Kidney (tissue), 14 donors: Measurements from ENCODE around the gene SMIM3. TPM values are rescaled to one million over a fixed set of nuclear protein-coding genes. Genes with fewer than 3 reads are reported as not detected.
A peak's percentile ranks its signal among the peaks of the same experiment; 100 is the strongest.

ENCODE experiments used
- DNase-seq, 5 donors: peaks; one replicate each; pipeline ENCODE4 v3.0.0-alpha.2; 2013 to 2020
- FAIRE-seq: peaks from 2 replicates; lab custom pipeline; 2012; peaks lifted over from hg19 to GRCh38; lab: Jason Lieb, UNC
- H3K27ac ChIP-seq, 2 donors: one replicate each; pipeline ENCODE4 v1.7.0; 2013; ENCODE audit warnings: low read depth in 2 of 2, low read length in 2 of 2, inconsistent platforms in 1 of 2
- H3K27me3 ChIP-seq: one replicate; pipeline ENCODE4 v1.7.1; 2013; ENCODE audit warnings: low read length, inconsistent platforms; ENCODE audit not compliant: control insufficient read depth, insufficient read depth
- H3K36me3 ChIP-seq, 3 donors: one replicate each; pipeline versions ENCODE4 v1.7.0 to v1.7.1; 2013; ENCODE audit warnings: low read length in 3 of 3, control low read depth in 1 of 3, inconsistent platforms in 1 of 3; ENCODE audit not compliant: insufficient read depth in 3 of 3, control insufficient read depth in 2 of 3
- H3K4me1 ChIP-seq, 3 donors: one replicate each; pipeline versions ENCODE4 v1.7.0 to v1.7.1; 2013; ENCODE audit warnings: low read length in 3 of 3, inconsistent platforms in 1 of 3, low read depth in 1 of 3; ENCODE audit not compliant: control insufficient read depth in 2 of 3, insufficient read depth in 2 of 3
- H3K4me3 ChIP-seq, 3 donors: one replicate each; pipeline versions ENCODE4 v1.7.0 to v1.8.1; 2013; ENCODE audit warnings: low read length in 3 of 3, control low read depth in 1 of 3, inconsistent platforms in 1 of 3
- H3K9ac ChIP-seq, 3 donors: one replicate each; pipeline versions ENCODE4 v1.7.0 to v1.7.1; 2013; ENCODE audit warnings: low read length in 3 of 3, control low read depth in 1 of 3, inconsistent platforms in 1 of 3
- H3K9me3 ChIP-seq, 3 donors: one replicate each; pipeline versions ENCODE4 v1.7.0 to v1.7.1; 2013; ENCODE audit warnings: low read length in 3 of 3, control low read depth in 1 of 3, inconsistent platforms in 1 of 3; ENCODE audit not compliant: control insufficient read depth in 2 of 3, insufficient read depth in 1 of 3
- CTCF ChIP-seq: IDR thresholded peaks from 3 replicates; pipeline ENCODE4 v1.5.1; 2012; ENCODE audit warnings: mild to moderate bottlenecking, moderate library complexity, borderline replicate concordance; ENCODE audit not compliant: insufficient read depth; ENCODE audit errors: extremely low read depth
- intact Hi-C: fragments of 100-400 bp; cut with DNase I; formaldehyde crosslinking; loops from one replicate; pipeline ENCODE4 v1.11.1; 2022
- polyA plus RNA-seq: library from polyadenylated mRNA; stranded (reverse); fragments of 350-450 nt; fragmentation: Illumina TruSeq; extraction: RNeasy Lipid Tissue Mini Kit (QIAGEN cat#74804); gene quantifications from one replicate; pipeline ENCODE4 v1.2.3, GENCODE V29; 2014; ENCODE audit warnings: low read depth, low replicate concordance; ENCODE audit not compliant: insufficient read depth
- total RNA-seq: library from RNA; stranded (reverse); fragmentation: NEBNext Ultra II Directional; extraction: Animal tissue kit (Norgen Biotek cat#: 25700); gene quantifications from one replicate; pipeline ENCODE4 v1.2.1, GENCODE V29; 2021
- donor health status: control.
- donor health status: control.
- donor health status: control.
- donor health status: control.
- donor health status: control.
- donor health status: DM: yes; HTN: yes; CAD: no.
- donor health status: Normal renal cell carcinoma (clear cell type).

SMIM3 gene
- total and polyA plus RNA-seq, 2 donors from 2014 or later, result 23.0 to 23.9 TPM

DNA sequence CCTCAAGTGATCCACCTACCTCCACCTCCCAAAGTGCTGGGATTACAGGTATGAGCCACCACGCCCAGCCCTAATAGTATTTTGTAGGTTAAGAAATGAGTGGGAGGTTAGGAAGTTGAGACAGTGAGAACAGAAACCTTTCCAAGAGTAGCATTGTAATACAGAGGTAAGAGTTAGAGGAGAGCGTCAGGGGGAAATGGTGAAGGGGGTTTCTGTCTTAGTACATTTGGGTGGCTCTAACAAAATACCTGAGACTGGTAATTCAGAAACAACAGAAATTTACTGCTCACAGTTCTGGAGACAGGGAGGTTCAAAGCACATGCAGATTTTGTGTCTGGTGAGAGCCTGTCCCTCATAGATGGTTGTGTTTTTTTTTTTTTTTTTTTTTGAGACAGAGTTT is 18.8 kb downstream of the SMIM3 start:
- no peak for TF ChIP-seq CTCF
- DNase-seq (no peak), FAIRE-seq (no peak)
- Histone ChIP-seq H3K4me3 (no peak overlapping the region), H3K9ac (no peak overlapping the region), H3K27ac (no peak overlapping the region), H3K9me3 (no peaks in the 10 kb centered on the region), H3K36me3 (peaks cover 0 to 15% (median 5%) of the 10 kb centered on the region in 3 donors), H3K4me1 (no peaks in the 10 kb centered on the region), H3K27me3 (no peaks in the 10 kb centered on the region)
- intact Hi-C loops, result no loop called here

DNA sequence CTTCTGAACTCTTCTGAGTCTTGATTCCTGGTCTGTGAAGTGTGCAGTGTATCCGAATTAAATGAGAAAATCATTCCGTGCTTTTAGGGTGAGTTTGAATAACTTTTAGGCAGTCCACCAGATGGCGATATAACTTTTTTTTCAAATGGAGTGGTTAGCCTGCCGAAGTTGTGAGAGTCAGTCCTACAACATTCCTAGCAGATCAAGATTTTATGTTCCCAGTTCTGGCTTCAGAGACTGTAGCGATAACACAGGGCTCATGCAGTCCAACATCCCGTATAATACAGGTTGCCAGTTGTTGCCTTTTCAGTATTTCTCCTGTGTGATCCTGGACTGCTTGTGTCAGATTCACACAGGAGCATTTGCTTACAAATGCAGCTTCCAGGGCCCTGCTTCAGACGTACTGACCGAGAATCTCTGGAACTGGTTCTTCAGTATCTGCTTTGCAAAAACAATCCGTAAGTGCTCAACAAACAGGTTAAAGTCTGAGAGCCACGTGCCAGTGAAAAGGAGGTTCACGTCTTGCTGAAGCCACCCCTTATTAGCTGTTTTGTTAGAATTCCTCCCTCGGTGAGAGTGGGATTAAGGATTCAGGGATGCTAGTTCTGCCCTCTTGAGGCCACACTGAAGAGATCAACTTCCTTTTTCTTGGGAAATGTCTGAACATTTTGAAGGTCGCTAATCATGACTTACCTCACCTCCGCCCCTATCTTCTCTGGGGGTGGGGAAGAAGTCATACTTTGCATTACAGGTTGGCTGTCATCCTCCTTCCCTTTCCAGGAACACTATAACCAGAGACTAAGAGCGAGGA is 22.8 kb downstream of the SMIM3 start:
- Histone ChIP-seq H3K4me3 (peak overlapping the region; percentile 48 to 75 (median 73)), H3K9me3 (no peaks in the 10 kb centered on the region), H3K4me1 (no peaks in the 10 kb centered on the region), H3K27ac (peak overlapping the region; percentile 34 to 53), H3K27me3 (no peaks in the 10 kb centered on the region), H3K36me3 (peaks cover 0 to 3% (median 0%) of the 10 kb centered on the region in 3 donors), H3K9ac (peak overlapping the region; percentile 48 to 53 (median 52))
- FAIRE-seq (peak; percentile 71), DNase-seq (peak in 4 of 5 donors; percentile 57 to 94 (median 81))
- peak; percentile 65 for TF ChIP-seq CTCF
- intact Hi-C loops, result no loop called here

- TF ChIP-seq CTCF, result no peak
- H3K4me3 ChIP-seq, result no peak overlapping the region
- no peak overlapping the region for H3K27ac ChIP-seq
- DNase-seq (no peak), FAIRE-seq (no peak)
- no peaks in the 10 kb centered on the region for H3K4me1 ChIP-seq
- H3K36me3 ChIP-seq, result no peaks in the 10 kb centered on the region
- no peak overlapping the region for H3K9ac ChIP-seq
- H3K9me3 ChIP-seq, result no peaks in the 10 kb centered on the region
- intact Hi-C loops, result no loop called here
- no peaks in the 10 kb centered on the region for H3K27me3 ChIP-seq
Measured at GRCh38 chr5:150804388-150804787, 25.8 kb downstream of the SMIM3 start.
